NK-92 treated with Interleukin-12 subunit alpha and Interleukin-12 subunit beta, amount 100 ng/mL, for 24 hours (cell line): Measurements from ENCODE around the gene ACKR2.
"Not testable (repeated sequence)": the region's sequence is repeated elsewhere in the genome, so short reads cannot be mapped to it uniquely, and the experiment has no call there.

Source experiments
- DNase-seq: peaks from one replicate; lab custom pipeline; 2025; lab: John Stamatoyannopoulos, UW

ACKR2 gene

GRCh38 chr3:42855547-42856380 lies 46.5 kb downstream of the ACKR2 start:
- DNase-seq = no peak

GRCh38 chr3:42856544-42856943 lies 47.3 kb downstream of the ACKR2 start:
- no peak for DNase-seq

- no peak for DNase-seq
Observed at GRCh38 chr3:42864321-42864950, 55.2 kb downstream of the ACKR2 start.

- DNase-seq = no peak
Observed at GRCh38 chr3:42865256-42865655, 56.0 kb downstream of the ACKR2 start.

- no peak for DNase-seq
Observed at GRCh38 chr3:42867138-42867537, 57.9 kb downstream of the ACKR2 start.

- DNase-seq = no peak
Observed at GRCh38 chr3:42868841-42869240, 59.6 kb downstream of the ACKR2 start.

- DNase-seq = no peak
Observed at GRCh38 chr3:42871592-42872196, 62.4 kb downstream of the ACKR2 start.

- no peak for DNase-seq
Observed at GRCh38 chr3:42872718-42873117, 63.5 kb downstream of the ACKR2 start.

GRCh38 chr3:42873221-42873982 lies 64.2 kb downstream of the ACKR2 start:
- no peak for DNase-seq

GRCh38 chr3:42874749-42875148 lies 65.5 kb downstream of the ACKR2 start:
- no peak for DNase-seq

GRCh38 chr3:42875325-42876151 lies 66.3 kb downstream of the ACKR2 start, which contains the start of gene CYP8B1:
Gene CYP8B1, minus strand, starts transcription at chr3:42875879. Its CDS starts 63 bp downstream, at chr3:42875816.
- no peak for DNase-seq

GRCh38 chr3:42876401-42876800 lies 67.2 kb downstream of the ACKR2 start:
- no peak for DNase-seq

GRCh38 chr3:42876940-42877720 lies 67.9 kb downstream of the ACKR2 start:
- no peak for DNase-seq

GRCh38 chr3:42877881-42878280 lies 68.6 kb downstream of the ACKR2 start:
- DNase-seq = no peak

- no peak for DNase-seq
Observed at GRCh38 chr3:42880183-42880582, 70.9 kb downstream of the ACKR2 start.

- DNase-seq = peak; percentile 78
Observed at GRCh38 chr3:42880601-42881451, 71.6 kb downstream of the ACKR2 start.

- DNase-seq = not testable (repeated sequence)
Observed at GRCh38 chr3:42883251-42883930, 74.1 kb downstream of the ACKR2 start.

GRCh38 chr3:42884324-42884723 lies 75.1 kb downstream of the ACKR2 start:
- no peak for DNase-seq

GRCh38 chr3:42886294-42886822 lies 77.1 kb downstream of the ACKR2 start:
- no peak for DNase-seq
